GOT3 (cell line): ENCODE results near the gene DYNC1I1.

Source experiments
- DNase-seq: peaks from one replicate; lab custom pipeline; 2025; ENCODE audit warnings: mixed read lengths; lab: John Stamatoyannopoulos, UW

The DYNC1I1 gene

GRCh38 chr7:95963446-95963990 lies 191.2 kb downstream of the DYNC1I1 start:
- DNase-seq, result no peak

- DNase-seq, result no peak
Observed at GRCh38 chr7:95971716-95972115, 199.4 kb downstream of the DYNC1I1 start.

GRCh38 chr7:95972523-95972922 lies 200.2 kb downstream of the DYNC1I1 start:
- no peak for DNase-seq

GRCh38 chr7:95974108-95974507 lies 201.8 kb downstream of the DYNC1I1 start:
- DNase-seq, result no peak

GRCh38 chr7:95976369-95977060 lies 204.2 kb downstream of the DYNC1I1 start:
- DNase-seq, result no peak

GRCh38 chr7:95977994-95978393 lies 205.6 kb downstream of the DYNC1I1 start:
- no peak for DNase-seq

GRCh38 chr7:95980167-95980566 lies 207.8 kb downstream of the DYNC1I1 start:
- DNase-seq, result no peak

GRCh38 chr7:95980706-95981105 lies 208.4 kb downstream of the DYNC1I1 start:
- DNase-seq, result no peak

- DNase-seq, result no peak
Observed at GRCh38 chr7:95986178-95986764, 213.9 kb downstream of the DYNC1I1 start.

- no peak for DNase-seq
Observed at GRCh38 chr7:95989301-95989700, 216.9 kb downstream of the DYNC1I1 start.

- no peak for DNase-seq
Observed at GRCh38 chr7:95993380-95993779, 221.0 kb downstream of the DYNC1I1 start.

- no peak for DNase-seq
Observed at GRCh38 chr7:95996174-95996573, 223.8 kb downstream of the DYNC1I1 start.

- DNase-seq, result no peak
Observed at GRCh38 chr7:95996886-95997285, 224.5 kb downstream of the DYNC1I1 start.

GRCh38 chr7:95997632-95998031 lies 225.3 kb downstream of the DYNC1I1 start:
- DNase-seq, result no peak

- no peak for DNase-seq
Observed at GRCh38 chr7:95999481-95999880, 227.1 kb downstream of the DYNC1I1 start.

GRCh38 chr7:96004578-96004977 lies 232.2 kb downstream of the DYNC1I1 start:
- no peak for DNase-seq

- DNase-seq, result no peak
Observed at GRCh38 chr7:96005271-96005670, 232.9 kb downstream of the DYNC1I1 start.

- no peak for DNase-seq
Observed at GRCh38 chr7:96009148-96009547, 236.8 kb downstream of the DYNC1I1 start.

GRCh38 chr7:96013836-96014235 lies 241.5 kb downstream of the DYNC1I1 start:
- DNase-seq, result no peak

GRCh38 chr7:96014617-96015016 lies 242.3 kb downstream of the DYNC1I1 start:
- DNase-seq, result no peak

GRCh38 chr7:96016056-96016586 lies 243.8 kb downstream of the DYNC1I1 start:
- no peak for DNase-seq

GRCh38 chr7:96016735-96017134 lies 244.4 kb downstream of the DYNC1I1 start:
- no peak for DNase-seq

- no peak for DNase-seq
Observed at GRCh38 chr7:96017877-96018276, 245.5 kb downstream of the DYNC1I1 start.
